ENCODE data around the gene VIPR2.

DNA sequence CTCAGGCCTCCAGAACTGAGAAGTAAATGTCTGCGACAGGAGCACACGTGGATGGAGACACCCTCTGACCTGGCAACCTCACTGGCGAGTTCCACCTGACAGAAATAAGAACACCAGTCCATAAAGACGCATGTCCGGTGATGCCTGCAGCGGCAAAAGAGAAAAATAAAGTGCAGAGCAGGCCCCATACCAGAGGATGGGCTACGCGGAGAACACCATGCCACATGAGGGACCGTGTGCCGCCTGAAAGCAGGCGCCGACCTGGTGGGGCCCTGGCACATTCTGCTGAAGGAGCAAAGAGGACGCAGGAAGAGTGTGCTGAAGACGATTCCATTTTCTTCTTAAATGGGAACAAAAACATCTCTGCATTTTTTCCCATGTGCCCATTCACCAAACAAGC, 105.0 kb downstream of the VIPR2 start:
- TF ChIP-seq CTCF (conservative IDR thresholded peaks at IDR 0.05; ENCODE audit: low read depth, low read length), result no peak
- no peak for TF ChIP-seq EZH2 (IDR thresholded peaks at IDR 0.05; ENCODE audit: borderline replicate concordance, low read depth, low read length, poor library complexity, severe bottlenecking)
